ENCODE results near the gene KRT20.

DNA sequence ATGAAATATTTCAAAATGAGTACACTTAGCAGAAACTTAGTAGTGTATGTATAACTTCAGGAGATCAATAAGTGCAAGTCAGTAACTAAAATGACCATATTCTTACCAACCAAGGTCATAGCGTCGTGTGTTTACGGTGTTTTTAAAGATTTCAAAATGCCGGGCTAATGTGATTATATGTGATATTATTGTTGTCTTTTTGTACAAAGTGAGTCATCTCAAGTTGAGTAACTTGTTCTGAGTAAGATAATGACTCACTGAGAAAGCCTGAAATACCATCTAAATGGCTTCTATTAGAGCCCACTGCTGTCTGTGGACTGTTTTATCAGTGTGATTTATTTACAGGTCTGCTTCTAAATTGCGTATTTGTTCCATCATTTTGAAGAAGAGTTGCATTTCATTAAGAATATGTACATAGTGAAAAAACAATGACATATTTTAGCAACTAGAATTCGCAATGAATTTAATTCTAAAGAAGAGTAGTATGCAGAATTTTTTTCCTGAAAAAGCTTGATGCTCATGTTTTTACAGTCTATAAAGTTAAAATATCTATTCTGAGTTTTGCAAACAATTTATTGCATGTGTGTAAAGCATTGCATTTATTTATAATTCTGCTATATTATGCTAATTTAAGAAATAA is 30.7 kb downstream of the KRT20 start:
- no peak for TF ChIP-seq CTCF (conservative IDR thresholded peaks at IDR 0.05; ENCODE audit: low read length)
- no peak for TF ChIP-seq EZH2phosphoT487 (IDR thresholded peaks at IDR 0.05; ENCODE audit: borderline replicate concordance)
